Heart right ventricle (tissue), 16 donors: Measurements from ENCODE around the gene PXN. TPM values are rescaled to one million over a fixed set of nuclear protein-coding genes. Genes with fewer than 3 reads are reported as not detected.

ENCODE experiments used
- ATAC-seq, 8 donors: fragments of 200-7000 bp; cut with Tn5 transposase; one replicate each; pipeline ENCODE4 v1.9.1; 2020; ENCODE audit warnings: mild to moderate bottlenecking in 8 of 8, moderate library complexity in 8 of 8, moderate number of reproducible peaks in 1 of 8
- DNase-seq, 2 donors: peaks; one replicate each; pipeline ENCODE4 v3.0.0-alpha.2; 2020
- H3K27ac ChIP-seq, 10 donors: fragments of 200-600 bp; sonication (generic) in 2 of 10; one replicate each; pipeline versions ENCODE4 v1.5.0 to v1.8.0; 2020 to 2022; ENCODE audit warnings: mild to moderate bottlenecking in 3 of 10
- H3K27me3 ChIP-seq, 7 donors: fragments of 200-600 bp; one replicate each; pipeline ENCODE4 v1.8.0; 2021 to 2022; ENCODE audit warnings: mild to moderate bottlenecking in 2 of 7
- H3K36me3 ChIP-seq, 9 donors: fragments of 200-600 bp; sonication (generic) in 1 of 9; one replicate each; pipeline versions ENCODE4 v1.5.0 to v1.8.0; 2020 to 2022; ENCODE audit warnings: mild to moderate bottlenecking in 2 of 9
- H3K4me1 ChIP-seq, 9 donors: fragments of 200-600 bp; sonication (generic) in 1 of 9; one replicate each; pipeline versions ENCODE4 v1.5.0 to v1.8.0; 2020 to 2022; ENCODE audit warnings: mild to moderate bottlenecking in 4 of 9
- H3K4me3 ChIP-seq, 10 donors: fragments of 200-600 bp; sonication (generic) in 2 of 10; one replicate each; pipeline versions ENCODE4 v1.5.0 to v1.8.0; 2020 to 2022; ENCODE audit warnings: mild to moderate bottlenecking in 7 of 10, moderate library complexity in 2 of 10
- H3K9me3 ChIP-seq, 11 donors: fragments of 200-600 bp in 10 of 11; sonication (generic) in 2 of 11; one replicate each; pipeline versions ENCODE4 v1.5.0 to v1.8.0; 2013 to 2022; ENCODE audit warnings: mild to moderate bottlenecking in 2 of 11, control low read depth in 1 of 11, moderate library complexity in 1 of 11
- WGBS, 2 donors: extraction: QIAGEN DNeasy Blood & Tissue Kit; methylation state at CpG; one replicate each; pipeline ENCODE4 v1.1.7; 2013; ENCODE audit warnings: inconsistent platforms in 1 of 2; 5-methylcytosine and 5-hydroxymethylcytosine counted together
- intact Hi-C, 10 donors: fragments of 100-400 bp; cut with DNase I; formaldehyde crosslinking; loops; one replicate each; pipeline versions ENCODE4 v1.11.1 to v1.14.2; 2022
- polyA plus RNA-seq, 2 donors: library from polyadenylated mRNA; stranded (reverse); fragments of 200-250 nt; gene quantifications; one replicate each; pipeline ENCODE4 v1.2.3, GENCODE V29; 2013
- total RNA-seq, 10 donors: library from RNA; stranded (reverse); fragmentation: NEBNext Ultra II Directional in 3 of 10; extraction: Animal tissue kit (Norgen Biotek cat#: 25700) in 3 of 10; gene quantifications; one replicate each; pipeline versions ENCODE4 v1.2.1 to v1.2.4, GENCODE V29; 2021 to 2023
- TF ChIP-seq, protein P1 (sequence below), 9 donors: fragments of 200-600 bp; sonication (generic) in 2 of 9; IDR thresholded peaks; one replicate each; pipeline versions ENCODE4 v1.5.0 to v1.8.0; 2021 to 2022; ENCODE audit warnings: antibody characterized with exemption in 9 of 9, mild to moderate bottlenecking in 5 of 9, moderate library complexity in 1 of 9
- donor health status: Arrhythmogenic right ventricular cardiomyopathy.
- donor health status: ischemic (EF 13 %, LVEDD 7.1; RV severe dilation, severe dysfunction).
- donor health status: healthy with polysubstance abuse.
- donor health status: DM: no; HTN: yes; CAD: no.
- donor health status: DM: no; HTN: no; CAD: no.
- donor health status: ischemic (EF 25% LVEDD 6.9; RV normal size, moderate dysfunction).
- donor health status: ischemic (EF 25% LVEDD 5.7; RV mildly dilated, moderate dysfunction).
- donor health status: healthy.
- donor health status: DM: yes; HTN: yes; CAD: no.
- donor health status: Ischemic cardiomyopathy.
- donor health status: ischemic (EF 35%, LVEDD 5.7; RV mildly dilated, moderate dysfunction).
- donor health status: nonischemic (EF 11% LVEDD 7.7; RV severe dilation, severe dysfunction).
- donor health status: DM: yes; HTN: yes; CAD: no.
- donor health status: PGD.
- donor health status: ischemic (EF 29% LVEDD 5.4; RV normal size, mild dysfunction).
- donor health status: nonischemic (EF 23%, LVEDD 6.1; RV moderate dilation, normal function).

Gene PXN
- total and polyA plus RNA-seq, 12 donors, result 41.2 to 123 (median 63.3) TPM

DNA sequence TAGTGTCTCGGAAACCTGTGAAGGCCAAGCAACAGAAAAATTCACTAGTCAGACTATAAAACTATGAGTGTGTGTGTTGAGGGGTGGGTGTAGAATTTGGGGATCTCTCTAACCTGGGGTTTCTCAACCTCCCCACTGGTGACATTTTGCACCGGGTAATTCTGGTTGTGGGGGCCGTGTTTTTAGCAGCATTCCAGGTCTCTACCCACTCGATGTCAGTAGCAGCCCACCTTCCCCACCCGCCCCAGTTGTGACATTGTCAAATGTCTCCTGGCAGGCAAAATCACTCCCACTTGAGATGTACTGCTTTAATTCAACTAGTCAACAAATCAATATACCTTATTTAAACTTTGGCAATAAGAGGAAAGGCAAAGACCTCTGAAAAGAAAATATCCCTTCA is 75.1 kb downstream of the PXN start:
- H3K36me3 ChIP-seq, result peaks cover 0 to 65% (median 34%) of the 10 kb centered on the region in 9 donors
- no peak overlapping the region for H3K4me3 ChIP-seq
- 87 to 90% methylated on average over 5 of the region's 5 CpGs for WGBS, 2 donors
- H3K27ac ChIP-seq, result no peak overlapping the region
- DNase-seq (no peak), ATAC-seq (no peak)
- no peaks in the 10 kb centered on the region for H3K9me3 ChIP-seq
- peaks cover 3 to 33% (median 21%) of the 10 kb centered on the region in 9 donors for H3K4me1 ChIP-seq
- intact Hi-C loops, result no loop called here
- TF ChIP-seq, protein P1, sequence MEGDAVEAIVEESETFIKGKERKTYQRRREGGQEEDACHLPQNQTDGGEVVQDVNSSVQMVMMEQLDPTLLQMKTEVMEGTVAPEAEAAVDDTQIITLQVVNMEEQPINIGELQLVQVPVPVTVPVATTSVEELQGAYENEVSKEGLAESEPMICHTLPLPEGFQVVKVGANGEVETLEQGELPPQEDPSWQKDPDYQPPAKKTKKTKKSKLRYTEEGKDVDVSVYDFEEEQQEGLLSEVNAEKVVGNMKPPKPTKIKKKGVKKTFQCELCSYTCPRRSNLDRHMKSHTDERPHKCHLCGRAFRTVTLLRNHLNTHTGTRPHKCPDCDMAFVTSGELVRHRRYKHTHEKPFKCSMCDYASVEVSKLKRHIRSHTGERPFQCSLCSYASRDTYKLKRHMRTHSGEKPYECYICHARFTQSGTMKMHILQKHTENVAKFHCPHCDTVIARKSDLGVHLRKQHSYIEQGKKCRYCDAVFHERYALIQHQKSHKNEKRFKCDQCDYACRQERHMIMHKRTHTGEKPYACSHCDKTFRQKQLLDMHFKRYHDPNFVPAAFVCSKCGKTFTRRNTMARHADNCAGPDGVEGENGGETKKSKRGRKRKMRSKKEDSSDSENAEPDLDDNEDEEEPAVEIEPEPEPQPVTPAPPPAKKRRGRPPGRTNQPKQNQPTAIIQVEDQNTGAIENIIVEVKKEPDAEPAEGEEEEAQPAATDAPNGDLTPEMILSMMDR (IDR thresholded peaks at IDR 0.05), result no peak
- no peaks in the 10 kb centered on the region for H3K27me3 ChIP-seq

DNA sequence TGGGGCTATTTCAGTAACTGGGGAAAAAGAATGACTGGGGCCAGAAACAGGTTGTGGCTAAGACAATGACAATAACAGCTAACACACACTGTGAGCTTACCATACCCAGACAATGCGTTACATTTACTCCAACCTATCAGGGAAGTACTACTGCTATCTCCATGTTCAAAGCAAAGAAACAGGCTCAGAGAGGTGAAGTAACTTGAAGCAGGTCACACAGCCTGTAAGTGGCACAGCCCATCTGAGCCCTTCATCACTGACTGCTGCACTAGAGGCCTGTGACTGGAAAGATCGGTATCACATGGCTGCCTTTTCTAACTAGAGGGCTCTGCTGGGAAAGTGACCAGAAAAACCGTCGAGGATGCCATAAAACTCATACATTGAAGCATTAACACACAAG is 78.9 kb downstream of the PXN start:
- H3K4me1 ChIP-seq, result peaks cover 0 to 15% (median 6%) of the 10 kb centered on the region in 9 donors
- TF ChIP-seq, protein P1 (IDR thresholded peaks at IDR 0.05), result no peak
- DNase-seq (no peak), ATAC-seq (no peak)
- no peaks in the 10 kb centered on the region for H3K27me3 ChIP-seq
- WGBS, 2 donors, result 91 to 94% methylated on average over 4 of the region's 4 CpGs
- H3K9me3 ChIP-seq, result no peaks in the 10 kb centered on the region
- peaks cover 0 to 100% (median 62%) of the 10 kb centered on the region in 9 donors for H3K36me3 ChIP-seq
- intact Hi-C loops, result loop anchor here in 1 of 10 donors (10.0 kb wide), 1 partner anchor 52 kb away; no protein-coding TSS in a partner anchor
- no peak overlapping the region for H3K27ac ChIP-seq
- no peak overlapping the region for H3K4me3 ChIP-seq

DNA sequence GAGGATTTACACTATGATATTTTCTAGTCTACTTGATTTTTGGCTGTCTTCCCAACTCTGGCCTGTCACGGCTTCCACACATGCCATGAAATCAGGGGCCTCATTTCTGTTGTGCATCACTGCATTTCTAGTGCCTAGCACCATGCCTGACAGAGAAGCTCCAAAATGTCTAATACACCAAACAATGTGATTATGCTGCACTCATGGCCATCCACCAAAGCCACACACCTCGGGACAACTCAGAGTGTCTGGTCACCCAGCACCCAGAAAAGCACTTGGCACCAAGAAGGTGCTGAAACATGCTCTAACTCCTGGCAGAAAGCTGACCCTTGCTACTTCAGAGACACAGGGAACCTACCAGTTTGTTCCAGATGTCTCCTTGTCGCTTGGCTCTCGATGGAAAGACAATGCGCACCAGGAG is 82.3 kb downstream of the PXN start:
- 52 to 68% methylated on average over 5 of the region's 5 CpGs for WGBS, 2 donors
- H3K4me1 ChIP-seq, result peaks cover 0 to 13% (median 6%) of the 10 kb centered on the region in 9 donors
- H3K27me3 ChIP-seq, result no peaks in the 10 kb centered on the region
- intact Hi-C loops, result loop anchor here in 1 of 10 donors (10.0 kb wide), 1 partner anchor 48 kb away; no protein-coding TSS in a partner anchor
- ATAC-seq (peak in 5 of 8 donors; percentile 21 to 44 (median 35)), DNase-seq (no peak)
- peaks cover 0 to 100% (median 58%) of the 10 kb centered on the region in 9 donors for H3K36me3 ChIP-seq
- TF ChIP-seq, protein P1 (IDR thresholded peaks at IDR 0.05), result no peak
- no peak overlapping the region for H3K27ac ChIP-seq
- H3K4me3 ChIP-seq, result no peak overlapping the region
- no peaks in the 10 kb centered on the region for H3K9me3 ChIP-seq

DNA sequence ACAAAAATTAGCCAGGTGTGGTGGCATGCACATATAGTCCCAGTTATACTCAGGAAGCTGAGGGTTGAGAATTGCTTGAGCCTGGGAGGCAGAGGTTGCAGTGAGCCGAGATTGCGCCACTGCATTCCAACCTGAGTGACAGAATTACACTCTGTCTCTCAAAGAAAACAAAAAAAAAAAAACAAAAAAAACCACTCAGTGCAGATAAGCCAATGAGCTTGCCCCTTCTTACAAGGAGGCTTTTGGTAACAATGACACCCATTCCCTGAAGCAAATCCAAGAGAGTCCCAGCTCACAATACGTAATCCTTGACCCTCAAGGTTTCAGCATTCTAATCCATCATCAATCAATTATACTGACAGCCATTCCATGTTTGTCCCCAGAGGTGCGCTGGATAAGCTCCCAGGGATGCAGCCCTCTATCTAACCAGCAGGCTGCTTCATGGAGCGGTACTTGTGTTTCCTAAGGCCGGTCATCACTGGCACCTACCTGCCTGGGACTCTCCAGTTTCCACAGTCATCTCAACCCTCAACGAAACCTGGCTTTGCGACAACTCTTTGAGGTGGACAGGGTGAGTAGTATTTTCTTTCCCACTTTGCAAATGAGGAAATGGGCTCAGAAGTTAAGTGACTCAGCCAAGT is 83.4 kb downstream of the PXN start:
- no peaks in the 10 kb centered on the region for H3K27me3 ChIP-seq
- intact Hi-C loops, result loop anchor here in 1 of 10 donors (10.0 kb wide), 1 partner anchor 47 kb away; no protein-coding TSS in a partner anchor
- 88 to 90% methylated on average over 8 of the region's 8 CpGs for WGBS, 2 donors
- TF ChIP-seq, protein P1 (IDR thresholded peaks at IDR 0.05), result no peak
- peak in 1 of 8 donors; percentile 14 for ATAC-seq
- peaks cover 0 to 13% (median 5%) of the 10 kb centered on the region in 9 donors for H3K4me1 ChIP-seq
- H3K27ac ChIP-seq, result no peak overlapping the region
- no peaks in the 10 kb centered on the region for H3K9me3 ChIP-seq
- H3K36me3 ChIP-seq, result peaks cover 0 to 100% (median 62%) of the 10 kb centered on the region in 9 donors
- H3K4me3 ChIP-seq, result no peak overlapping the region
- DNase-seq, result no peak
